Parathyroid adenoma (tissue), 2 donors: ENCODE measurements around the gene FGGY.

Experiments
- H2AFZ ChIP-seq: fragments of 300-600 bp; sonication (generic); one replicate; pipeline ENCODE4 v1.7.0; 2017; ENCODE audit warnings: antibody characterized with exemption, mild to moderate bottlenecking
- H3K27ac ChIP-seq: fragments of 300-600 bp; sonication (generic); one replicate; pipeline ENCODE4 v1.7.0; 2017
- H3K27me3 ChIP-seq: fragments of 300-600 bp; sonication (generic); one replicate; pipeline ENCODE4 v1.7.0; 2017; ENCODE audit warnings: low read length; ENCODE audit not compliant: control insufficient read depth, insufficient read depth
- H3K36me3 ChIP-seq: fragments of 300-600 bp; sonication (generic); one replicate; pipeline ENCODE4 v1.7.0; 2017; ENCODE audit warnings: low read length; ENCODE audit not compliant: control insufficient read depth, insufficient read depth
- H3K4me1 ChIP-seq: fragments of 300-600 bp; sonication (generic); one replicate; pipeline ENCODE4 v1.7.0; 2017; ENCODE audit warnings: control low read depth
- H3K4me2 ChIP-seq: fragments of 300-600 bp; sonication (generic); one replicate; pipeline ENCODE4 v1.7.0; 2017; ENCODE audit warnings: low read length
- H3K4me3 ChIP-seq: fragments of 300-600 bp; sonication (generic); one replicate; pipeline ENCODE4 v1.7.0; 2017; ENCODE audit warnings: low read depth, low read length
- H3K79me2 ChIP-seq: fragments of 300-600 bp; sonication (generic); one replicate; pipeline ENCODE4 v1.7.0; 2017; ENCODE audit warnings: control low read depth
- H3K9ac ChIP-seq: fragments of 300-600 bp; sonication (generic); one replicate; pipeline ENCODE4 v1.7.0; 2017; ENCODE audit warnings: mild to moderate bottlenecking
- H3K9me3 ChIP-seq: fragments of 300-600 bp; sonication (generic); one replicate; pipeline ENCODE4 v1.7.0; 2017; ENCODE audit warnings: low read length; ENCODE audit not compliant: control insufficient read depth
- TF ChIP-seq, protein P1 (sequence below): fragments of 300-600 bp; sonication (generic); IDR thresholded peaks from one replicate; pipeline ENCODE4 v1.7.0; 2017; ENCODE audit warnings: antibody characterized with exemption, mild to moderate bottlenecking
- donor health status: primary hyperparathyroidism.

FGGY gene

GRCh38 chr1:59543211-59543668 lies 246.3 kb downstream of the FGGY start:
- H3K36me3 ChIP-seq, result no peaks in the 10 kb centered on the region
- H3K4me1 ChIP-seq, result no peaks in the 10 kb centered on the region
- TF ChIP-seq, protein P1, sequence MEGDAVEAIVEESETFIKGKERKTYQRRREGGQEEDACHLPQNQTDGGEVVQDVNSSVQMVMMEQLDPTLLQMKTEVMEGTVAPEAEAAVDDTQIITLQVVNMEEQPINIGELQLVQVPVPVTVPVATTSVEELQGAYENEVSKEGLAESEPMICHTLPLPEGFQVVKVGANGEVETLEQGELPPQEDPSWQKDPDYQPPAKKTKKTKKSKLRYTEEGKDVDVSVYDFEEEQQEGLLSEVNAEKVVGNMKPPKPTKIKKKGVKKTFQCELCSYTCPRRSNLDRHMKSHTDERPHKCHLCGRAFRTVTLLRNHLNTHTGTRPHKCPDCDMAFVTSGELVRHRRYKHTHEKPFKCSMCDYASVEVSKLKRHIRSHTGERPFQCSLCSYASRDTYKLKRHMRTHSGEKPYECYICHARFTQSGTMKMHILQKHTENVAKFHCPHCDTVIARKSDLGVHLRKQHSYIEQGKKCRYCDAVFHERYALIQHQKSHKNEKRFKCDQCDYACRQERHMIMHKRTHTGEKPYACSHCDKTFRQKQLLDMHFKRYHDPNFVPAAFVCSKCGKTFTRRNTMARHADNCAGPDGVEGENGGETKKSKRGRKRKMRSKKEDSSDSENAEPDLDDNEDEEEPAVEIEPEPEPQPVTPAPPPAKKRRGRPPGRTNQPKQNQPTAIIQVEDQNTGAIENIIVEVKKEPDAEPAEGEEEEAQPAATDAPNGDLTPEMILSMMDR, result no peak
- no peak overlapping the region for H3K4me3 ChIP-seq
- no peak overlapping the region for H3K27ac ChIP-seq
- H3K9me3 ChIP-seq, result no peaks in the 10 kb centered on the region
- no peak overlapping the region for H2AFZ ChIP-seq
- no peak overlapping the region for H3K4me2 ChIP-seq
- H3K79me2 ChIP-seq, result no peaks in the 10 kb centered on the region
- H3K27me3 ChIP-seq, result no peaks in the 10 kb centered on the region
- no peak overlapping the region for H3K9ac ChIP-seq

DNA sequence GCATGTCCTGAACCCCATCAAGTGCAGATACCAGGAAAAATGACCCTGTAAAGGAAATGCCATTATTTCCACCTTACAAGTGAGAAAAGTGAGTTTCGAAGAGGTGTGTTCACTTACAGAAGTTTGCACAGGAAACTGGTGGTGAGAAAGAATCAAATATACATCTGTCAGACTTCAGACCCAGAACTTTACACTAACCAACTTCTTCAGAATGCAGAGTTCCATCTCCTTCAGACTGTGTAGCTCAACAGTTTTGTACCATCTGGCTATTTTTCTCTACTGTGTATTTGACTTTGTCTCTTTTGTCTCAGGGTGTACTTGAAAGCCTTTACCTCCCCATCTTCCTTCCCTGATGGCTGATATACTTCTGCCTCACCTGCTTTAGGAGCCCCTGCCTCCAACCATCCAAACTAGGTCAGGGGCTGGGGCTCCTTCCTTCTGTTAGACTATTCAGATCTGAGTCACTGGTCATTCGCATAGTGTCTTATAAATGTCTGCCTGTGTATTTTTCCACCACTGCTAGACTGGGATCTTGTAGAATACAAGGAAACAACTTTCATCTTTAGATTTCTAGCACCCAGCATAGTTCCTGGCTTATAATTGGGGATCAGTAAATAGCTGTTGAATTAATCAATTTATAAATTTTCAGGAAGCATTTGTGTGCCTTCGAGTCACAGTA lies 247.9 kb downstream of the FGGY start:
- no peak overlapping the region for H3K4me3 ChIP-seq
- H3K9ac ChIP-seq, result no peak overlapping the region
- H3K9me3 ChIP-seq, result no peaks in the 10 kb centered on the region
- no peak overlapping the region for H3K4me2 ChIP-seq
- H3K4me1 ChIP-seq, result no peaks in the 10 kb centered on the region
- no peak overlapping the region for H3K27ac ChIP-seq
- H3K27me3 ChIP-seq, result no peaks in the 10 kb centered on the region
- H3K79me2 ChIP-seq, result no peaks in the 10 kb centered on the region
- TF ChIP-seq, protein P1, result no peak
- H2AFZ ChIP-seq, result no peak overlapping the region
- H3K36me3 ChIP-seq, result no peaks in the 10 kb centered on the region

- no peak overlapping the region for H3K4me2 ChIP-seq
- no peaks in the 10 kb centered on the region for H3K79me2 ChIP-seq
- H3K4me3 ChIP-seq, result no peak overlapping the region
- H3K27me3 ChIP-seq, result no peaks in the 10 kb centered on the region
- no peaks in the 10 kb centered on the region for H3K36me3 ChIP-seq
- H3K9ac ChIP-seq, result no peak overlapping the region
- H3K4me1 ChIP-seq, result no peaks in the 10 kb centered on the region
- H2AFZ ChIP-seq, result no peak overlapping the region
- no peak overlapping the region for H3K27ac ChIP-seq
- TF ChIP-seq, protein P1, result no peak
- no peaks in the 10 kb centered on the region for H3K9me3 ChIP-seq
Observed at GRCh38 chr1:59545830-59546229, 248.9 kb downstream of the FGGY start.

DNA sequence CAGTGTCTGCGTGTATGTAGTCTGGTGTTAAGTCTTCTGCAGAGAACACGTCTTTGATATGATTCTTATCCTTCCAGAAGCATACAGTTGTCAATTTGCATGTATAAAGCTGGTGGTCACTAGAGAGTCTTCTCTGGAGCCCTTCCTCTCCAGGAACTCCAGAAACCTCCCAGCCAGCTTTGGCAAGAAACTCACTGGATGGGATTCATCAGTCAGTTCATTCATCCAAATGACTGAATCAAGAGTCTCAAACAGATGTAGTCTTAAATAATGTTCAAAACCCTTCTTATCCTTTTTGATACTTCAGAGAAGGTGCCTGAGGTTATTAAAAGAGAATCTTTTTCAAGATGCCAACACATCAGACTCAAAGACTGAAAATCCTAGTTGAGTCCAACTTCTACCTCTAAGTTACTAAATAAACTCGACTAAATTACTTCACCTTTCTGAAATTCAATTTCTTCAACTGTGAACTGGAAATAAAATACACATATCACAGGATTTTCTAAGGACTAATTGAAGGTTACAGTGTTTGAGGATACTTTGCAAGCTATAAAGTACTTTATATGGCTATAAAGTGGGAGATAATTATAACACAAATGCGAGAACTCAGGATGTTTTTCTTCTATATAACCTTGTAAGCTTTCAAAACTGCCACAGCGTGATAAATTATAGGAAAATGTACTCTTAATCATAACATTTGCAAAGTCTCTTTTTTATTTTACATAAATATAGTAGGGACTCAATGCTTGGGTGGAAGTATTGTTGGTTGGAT lies 252.4 kb downstream of the FGGY start:
- Histone ChIP-seq H3K27ac (no peak overlapping the region), H3K9ac (no peak overlapping the region), H3K79me2 (no peaks in the 10 kb centered on the region), H3K4me2 (no peak overlapping the region), H3K4me3 (no peak overlapping the region), H2AFZ (no peak overlapping the region), H3K4me1 (no peaks in the 10 kb centered on the region), H3K9me3 (no peaks in the 10 kb centered on the region), H3K27me3 (no peaks in the 10 kb centered on the region), H3K36me3 (no peaks in the 10 kb centered on the region)
- TF ChIP-seq, protein P1, result no peak
